ENCODE measurements around the gene COX8A.

DNA sequence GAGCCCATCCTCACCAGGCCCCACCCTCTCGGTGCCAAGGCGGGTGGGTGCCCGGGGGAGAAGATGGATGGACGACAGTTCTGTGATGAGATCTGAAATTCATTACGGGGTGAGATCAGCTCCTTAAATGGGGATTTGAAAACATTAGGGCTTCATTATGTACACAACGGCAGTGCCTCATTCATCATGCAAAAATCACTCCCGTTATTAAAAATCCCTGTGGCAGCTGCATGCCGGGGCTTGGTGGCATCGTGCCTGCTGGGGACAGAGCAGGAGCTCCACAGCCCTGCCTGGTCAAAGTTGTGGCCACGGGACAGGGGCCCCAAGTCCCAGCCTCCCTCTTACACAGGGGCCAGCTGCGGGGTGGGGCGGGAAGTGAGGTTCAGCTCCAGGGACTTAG, 32.0 kb downstream of the COX8A start:
- no peak for TF ChIP-seq ZNF8 (CRISPR knock-in tag; IDR thresholded peaks at IDR 0.05)
- no peak for TF ChIP-seq BACH2 (CRISPR knock-in tag; IDR thresholded peaks at IDR 0.05; ENCODE audit: borderline replicate concordance)
- TF ChIP-seq, protein P1, sequence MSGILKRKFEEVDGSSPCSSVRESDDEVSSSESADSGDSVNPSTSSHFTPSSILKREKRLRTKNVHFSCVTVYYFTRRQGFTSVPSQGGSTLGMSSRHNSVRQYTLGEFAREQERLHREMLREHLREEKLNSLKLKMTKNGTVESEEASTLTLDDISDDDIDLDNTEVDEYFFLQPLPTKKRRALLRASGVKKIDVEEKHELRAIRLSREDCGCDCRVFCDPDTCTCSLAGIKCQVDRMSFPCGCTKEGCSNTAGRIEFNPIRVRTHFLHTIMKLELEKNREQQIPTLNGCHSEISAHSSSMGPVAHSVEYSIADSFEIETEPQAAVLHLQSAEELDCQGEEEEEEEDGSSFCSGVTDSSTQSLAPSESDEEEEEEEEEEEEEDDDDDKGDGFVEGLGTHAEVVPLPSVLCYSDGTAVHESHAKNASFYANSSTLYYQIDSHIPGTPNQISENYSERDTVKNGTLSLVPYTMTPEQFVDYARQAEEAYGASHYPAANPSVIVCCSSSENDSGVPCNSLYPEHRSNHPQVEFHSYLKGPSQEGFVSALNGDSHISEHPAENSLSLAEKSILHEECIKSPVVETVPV (CRISPR knock-in tag; IDR thresholded peaks at IDR 0.05), result no peak
- TF ChIP-seq, protein P2, sequence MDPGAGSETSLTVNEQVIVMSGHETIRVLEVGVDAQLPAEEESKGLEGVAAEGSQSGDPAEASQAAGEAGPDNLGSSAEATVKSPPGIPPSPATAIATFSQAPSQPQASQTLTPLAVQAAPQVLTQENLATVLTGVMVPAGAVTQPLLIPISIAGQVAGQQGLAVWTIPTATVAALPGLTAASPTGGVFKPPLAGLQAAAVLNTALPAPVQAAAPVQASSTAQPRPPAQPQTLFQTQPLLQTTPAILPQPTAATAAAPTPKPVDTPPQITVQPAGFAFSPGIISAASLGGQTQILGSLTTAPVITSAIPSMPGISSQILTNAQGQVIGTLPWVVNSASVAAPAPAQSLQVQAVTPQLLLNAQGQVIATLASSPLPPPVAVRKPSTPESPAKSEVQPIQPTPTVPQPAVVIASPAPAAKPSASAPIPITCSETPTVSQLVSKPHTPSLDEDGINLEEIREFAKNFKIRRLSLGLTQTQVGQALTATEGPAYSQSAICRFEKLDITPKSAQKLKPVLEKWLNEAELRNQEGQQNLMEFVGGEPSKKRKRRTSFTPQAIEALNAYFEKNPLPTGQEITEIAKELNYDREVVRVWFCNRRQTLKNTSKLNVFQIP (CRISPR knock-in tag; IDR thresholded peaks at IDR 0.05; ENCODE audit: borderline replicate concordance, low read depth), result no peak
- TF ChIP-seq SNAI2 (CRISPR knock-in tag; IDR thresholded peaks at IDR 0.05), result no peak

All from SK-N-SH treated with all-trans-retinoic acid at 6 μM for 48 hours (cell line).